ENCODE measurements around the gene GTF2F2.

DNA sequence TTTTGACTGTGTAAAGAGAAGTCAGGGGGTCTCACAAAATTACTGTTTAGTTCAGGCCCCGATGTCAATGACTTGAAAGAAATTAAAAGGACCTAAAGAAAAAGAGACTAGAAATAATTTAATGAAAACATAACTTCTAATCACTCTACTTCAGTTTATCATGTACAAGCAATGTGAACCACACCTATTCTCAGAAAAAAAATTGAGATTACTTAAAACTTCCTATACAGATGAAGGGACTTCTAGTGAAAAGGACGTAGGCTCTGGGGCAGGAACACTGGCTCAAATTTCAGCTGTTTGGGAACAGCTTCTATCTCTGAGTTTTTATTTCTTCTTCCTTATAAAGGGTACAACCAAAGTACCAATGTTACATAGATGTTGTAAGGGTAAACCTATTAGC is 182.7 kb downstream of the GTF2F2 start:
- TF ChIP-seq, protein P1, sequence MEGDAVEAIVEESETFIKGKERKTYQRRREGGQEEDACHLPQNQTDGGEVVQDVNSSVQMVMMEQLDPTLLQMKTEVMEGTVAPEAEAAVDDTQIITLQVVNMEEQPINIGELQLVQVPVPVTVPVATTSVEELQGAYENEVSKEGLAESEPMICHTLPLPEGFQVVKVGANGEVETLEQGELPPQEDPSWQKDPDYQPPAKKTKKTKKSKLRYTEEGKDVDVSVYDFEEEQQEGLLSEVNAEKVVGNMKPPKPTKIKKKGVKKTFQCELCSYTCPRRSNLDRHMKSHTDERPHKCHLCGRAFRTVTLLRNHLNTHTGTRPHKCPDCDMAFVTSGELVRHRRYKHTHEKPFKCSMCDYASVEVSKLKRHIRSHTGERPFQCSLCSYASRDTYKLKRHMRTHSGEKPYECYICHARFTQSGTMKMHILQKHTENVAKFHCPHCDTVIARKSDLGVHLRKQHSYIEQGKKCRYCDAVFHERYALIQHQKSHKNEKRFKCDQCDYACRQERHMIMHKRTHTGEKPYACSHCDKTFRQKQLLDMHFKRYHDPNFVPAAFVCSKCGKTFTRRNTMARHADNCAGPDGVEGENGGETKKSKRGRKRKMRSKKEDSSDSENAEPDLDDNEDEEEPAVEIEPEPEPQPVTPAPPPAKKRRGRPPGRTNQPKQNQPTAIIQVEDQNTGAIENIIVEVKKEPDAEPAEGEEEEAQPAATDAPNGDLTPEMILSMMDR (IDR thresholded peaks at IDR 0.05), result no peak
- no peak for TF ChIP-seq POLR2A (IDR thresholded peaks at IDR 0.05)
